ENCODE results near the gene NANOGP8. TPM values are rescaled to one million over a fixed set of nuclear protein-coding genes. Genes with fewer than 3 reads are reported as not detected.

The NANOGP8 gene
- total RNA-seq, 1 donor from 2014 or later, result 0.89 TPM

DNA sequence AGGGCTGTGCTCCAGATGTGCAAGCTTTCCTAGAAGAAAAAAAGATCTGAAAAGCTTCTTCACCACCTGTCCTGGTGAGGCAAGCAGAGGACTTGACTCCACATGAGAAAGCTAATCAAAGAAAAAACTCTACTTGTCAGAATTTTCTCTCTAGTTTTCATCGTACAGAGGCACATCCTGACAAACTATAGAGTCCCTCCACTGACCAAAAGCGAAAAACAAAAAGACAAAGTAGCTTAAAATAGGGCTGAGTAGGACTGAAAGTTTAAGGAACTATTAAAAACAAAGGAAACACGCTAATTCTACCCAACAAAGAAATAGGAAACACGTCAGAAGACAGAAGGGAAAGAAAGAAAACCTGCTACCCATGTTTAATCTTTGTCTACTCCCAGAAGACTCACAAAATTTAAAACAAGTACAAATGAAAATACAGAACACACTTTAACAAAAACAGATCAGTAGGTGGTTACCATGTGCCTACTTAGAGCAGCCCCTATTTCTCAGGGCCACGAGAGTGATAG, 26.5 kb downstream of the NANOGP8 start:
- no peak for DNase-seq

DNA sequence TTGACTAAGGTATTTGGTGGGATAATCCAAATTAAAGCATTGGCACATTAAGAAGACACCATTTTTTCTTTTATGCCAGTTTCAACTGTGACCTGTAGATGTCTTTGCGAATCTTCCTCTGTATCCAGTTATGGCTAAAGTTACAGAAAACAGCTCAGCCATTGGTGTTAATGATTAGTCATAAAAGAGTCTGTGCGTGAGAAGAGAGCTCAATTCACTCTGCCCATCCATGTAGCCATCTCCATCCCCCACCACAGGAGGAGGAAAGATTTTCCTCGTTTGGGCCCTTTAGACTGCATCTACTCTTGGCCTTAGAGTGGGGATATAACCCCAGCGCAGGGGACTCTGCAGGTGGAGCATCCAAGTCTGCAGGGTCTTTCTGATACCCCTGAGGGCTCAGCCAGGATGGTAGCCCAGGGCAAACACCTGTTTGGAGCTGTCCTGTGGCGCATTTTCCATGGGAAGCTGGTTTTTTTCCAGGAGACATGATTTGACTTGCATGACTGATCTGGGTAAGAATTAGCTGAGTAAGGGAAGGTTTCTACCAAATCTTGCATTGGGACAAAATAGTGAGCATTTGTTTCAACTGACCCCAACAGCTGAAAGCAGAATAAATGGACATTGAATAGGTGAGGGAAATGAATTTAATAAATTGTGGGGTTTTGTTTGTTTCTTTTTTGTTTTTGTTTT, 29.5 kb downstream of the NANOGP8 start:
- no peak for DNase-seq

DNA sequence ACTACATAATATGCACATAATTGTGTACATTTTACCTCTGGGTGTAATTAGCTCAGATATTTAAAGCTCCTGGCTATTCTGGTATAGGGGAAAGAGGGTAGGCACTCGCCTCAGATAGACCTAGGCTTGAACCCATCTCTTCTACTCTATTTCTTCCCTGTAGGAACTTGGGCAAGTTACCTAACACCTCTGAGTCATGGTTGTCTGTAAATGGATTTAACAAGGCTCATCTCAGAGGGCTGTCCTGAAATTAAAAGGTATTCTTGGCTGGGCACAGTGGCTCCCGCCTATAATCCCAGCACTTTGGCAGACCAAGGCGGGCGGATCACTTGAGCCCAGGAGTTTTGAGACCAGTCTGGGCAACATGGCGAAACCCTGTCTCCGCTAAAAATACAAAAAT, 30.7 kb downstream of the NANOGP8 start:
- DNase-seq, result no peak

DNA sequence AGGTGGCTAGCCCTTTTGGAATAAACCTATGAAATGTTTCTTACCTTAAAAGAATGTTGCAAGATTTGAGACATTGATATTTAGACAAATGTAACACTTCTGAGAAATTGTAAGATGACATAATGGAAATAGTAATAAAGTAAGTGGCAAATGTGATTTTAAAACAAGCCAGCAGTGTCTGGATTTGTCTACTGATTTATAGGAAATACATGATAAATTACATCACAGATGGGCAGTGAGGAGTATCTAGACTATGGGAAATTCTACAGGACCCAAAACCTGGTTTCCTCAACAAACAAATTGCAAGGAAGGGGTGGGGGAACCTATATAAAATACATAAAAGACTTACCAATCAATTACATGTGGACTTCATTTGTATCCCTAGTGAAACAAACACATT, 37.1 kb downstream of the NANOGP8 start:
- peak; percentile 8 for DNase-seq

DNA sequence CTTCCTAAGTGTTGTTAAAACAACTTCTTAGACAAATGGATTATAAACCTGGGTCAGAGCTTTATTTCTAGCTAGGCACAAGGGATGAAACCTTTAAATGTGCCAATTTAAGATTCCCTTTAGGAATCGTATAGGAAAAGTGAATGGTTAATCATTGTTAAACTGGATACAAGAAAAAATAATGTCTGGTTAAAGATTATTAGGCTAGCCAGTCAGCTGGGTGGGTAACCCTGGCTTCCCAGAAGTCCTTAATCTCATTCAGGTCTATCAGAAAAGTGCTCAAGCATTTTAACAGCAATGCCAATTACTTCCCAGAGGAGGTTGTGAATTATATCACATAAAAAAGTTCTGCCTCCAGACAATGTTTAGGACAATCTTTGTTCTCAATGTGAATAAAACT, 37.6 kb downstream of the NANOGP8 start:
- DNase-seq, result no peak

DNA sequence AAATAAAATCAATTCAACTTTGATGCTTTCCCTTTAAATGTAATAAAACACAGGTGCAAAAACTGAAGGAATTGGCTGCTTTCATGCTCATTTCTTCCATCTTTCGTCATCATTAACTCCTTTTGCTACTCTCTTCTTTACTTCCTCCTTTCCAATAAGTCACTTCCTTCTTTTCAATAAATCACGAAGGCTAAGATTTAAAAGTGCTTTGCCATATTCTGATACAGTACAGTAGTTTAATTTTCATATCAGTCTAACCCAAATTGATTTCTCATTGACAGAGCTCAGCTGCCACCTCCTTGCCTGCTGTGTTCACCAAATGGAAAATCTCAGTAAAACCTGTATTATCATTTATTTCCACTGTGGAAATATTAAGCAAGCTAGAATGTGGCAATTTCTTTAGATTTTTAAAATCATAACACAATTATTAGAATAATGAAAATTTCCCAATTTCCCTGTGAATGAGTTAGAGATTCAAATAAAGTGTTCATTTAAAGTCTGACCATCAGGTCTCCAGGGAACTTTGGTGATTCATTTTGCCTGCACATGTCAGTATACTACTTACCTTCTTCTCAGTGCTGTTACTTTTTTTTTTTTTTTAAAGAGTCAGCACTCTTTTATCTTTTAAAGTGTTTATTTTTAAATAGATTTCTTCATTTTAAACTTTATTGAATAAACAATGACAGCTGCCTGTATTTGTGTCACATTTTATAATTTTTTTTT, 41.6 kb downstream of the NANOGP8 start:
- DNase-seq, result no peak

DNA sequence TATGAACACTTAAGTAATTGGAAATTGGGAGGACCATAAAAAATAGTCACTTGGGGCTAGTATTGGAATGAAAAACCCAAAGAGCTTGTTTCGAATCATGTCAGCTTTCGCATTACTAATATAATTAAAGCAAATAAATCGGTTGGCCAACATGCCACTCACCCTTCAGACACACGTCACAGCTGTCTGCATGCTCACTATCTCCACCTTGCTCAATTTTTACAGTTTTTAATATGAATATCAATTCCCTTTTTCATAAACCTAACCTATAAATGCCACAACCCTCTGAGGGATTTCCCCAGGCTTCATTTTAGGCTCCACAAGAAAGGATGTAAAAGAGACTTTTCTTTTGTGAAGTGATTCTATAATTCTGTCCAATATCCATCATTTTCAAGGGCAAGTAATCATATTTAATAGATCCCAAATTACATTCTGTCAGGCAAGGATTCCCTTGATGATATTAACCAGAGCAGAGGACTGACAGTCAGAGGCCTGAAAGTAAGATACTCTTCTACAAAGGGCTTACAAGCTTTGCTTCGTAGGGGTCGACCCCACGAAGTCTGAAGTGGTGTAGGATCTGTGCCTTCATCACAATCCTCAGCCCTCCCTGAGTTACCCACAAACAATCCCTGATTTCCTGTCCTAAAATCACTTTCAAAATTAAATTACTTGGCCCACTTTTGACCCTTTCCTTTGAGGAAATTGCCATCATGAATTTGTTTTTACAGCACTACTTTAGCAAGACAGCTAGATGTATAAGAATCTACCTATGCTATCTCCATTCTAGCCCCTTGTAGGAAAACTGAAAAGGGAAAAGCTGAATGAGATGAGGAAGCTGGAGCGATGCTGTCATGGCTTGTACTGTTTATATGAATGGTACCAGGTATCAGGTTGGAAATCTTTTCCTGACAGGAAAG, 44.5 kb downstream of the NANOGP8 start:
- DNase-seq, result no peak

DNA sequence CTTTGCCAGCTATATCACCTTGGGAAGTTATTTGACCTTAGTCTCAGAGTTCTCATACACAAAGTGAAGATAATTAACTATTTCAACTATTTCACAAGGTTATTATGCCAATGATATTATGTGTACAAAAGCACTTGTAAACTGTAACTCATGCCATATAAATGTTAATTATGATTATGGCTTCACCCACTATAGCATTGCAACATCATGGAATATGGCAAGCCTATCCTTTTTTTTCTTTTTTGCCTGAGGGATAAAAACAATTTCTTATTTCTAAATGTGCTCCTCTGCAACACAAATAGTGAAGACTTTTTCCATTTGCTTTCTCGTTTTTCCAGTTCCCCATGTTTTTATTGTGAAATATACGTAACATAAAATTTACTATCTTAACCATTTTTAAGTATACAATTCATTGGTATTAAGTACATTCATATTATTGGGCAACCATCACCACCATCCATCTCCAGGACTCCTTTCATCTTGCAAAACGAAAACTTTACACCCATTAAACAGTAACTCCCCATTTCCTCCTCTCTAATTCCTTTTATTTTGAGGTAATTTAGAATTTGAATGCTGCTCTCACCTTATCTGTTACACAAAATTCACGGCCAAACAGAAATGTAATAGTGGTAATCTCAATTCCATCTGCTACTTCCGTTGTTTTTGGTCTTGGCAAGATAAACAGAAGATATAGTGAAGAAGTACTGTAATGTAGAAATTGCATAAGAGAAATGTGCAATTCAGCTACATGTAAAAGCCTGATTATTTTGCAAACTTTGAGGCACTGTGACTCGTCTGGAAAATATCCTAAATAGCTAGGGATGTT, 46.3 kb downstream of the NANOGP8 start:
- DNase-seq, result peak; percentile 35

Other genes with a start within 250 kb of the NANOGP8 start
- 28.3 TPM for gene AQR, start 115.6 kb downstream of the NANOGP8 start, total RNA-seq
- 59.4 TPM for gene ZNF770, start 97.0 kb downstream of the NANOGP8 start, total RNA-seq